ENCODE results near the gene RIMBP2.

- TF ChIP-seq EZH2 (IDR thresholded peaks at IDR 0.05) = no peak
- no peak for TF ChIP-seq CTCF (IDR thresholded peaks at IDR 0.05)
Observed at GRCh38 chr12:130683811-130684210, 32.3 kb downstream of the RIMBP2 start.
